ENCODE results near the gene RNF141. TPM values are rescaled to one million over a fixed set of nuclear protein-coding genes. Genes with fewer than 3 reads are reported as not detected.

RNF141 gene
- total RNA-seq, 1 donor from 2014 or later, result 50.0 TPM

DNA sequence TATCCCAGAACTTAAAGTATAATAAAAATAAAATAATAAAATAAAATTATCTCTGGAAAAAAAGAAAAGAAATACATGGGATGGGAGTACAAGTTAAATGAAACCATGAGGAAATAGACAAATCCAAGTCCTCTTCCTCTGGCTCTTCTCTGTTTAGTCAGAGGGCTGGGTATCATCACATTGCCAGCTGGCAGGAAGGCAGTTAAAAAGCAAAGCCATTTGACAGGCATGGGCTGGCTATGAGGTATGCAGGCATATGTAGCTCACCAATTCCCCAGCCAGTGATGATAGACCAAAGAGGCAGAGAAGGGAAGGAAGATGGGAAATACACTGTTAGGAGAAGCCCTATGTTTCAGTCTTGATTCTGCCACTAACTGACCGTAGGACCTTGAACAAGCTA is 21.0 kb upstream of the RNF141 start:
- Histone ChIP-seq H3K9me3 (no peaks in the 10 kb centered on the region), H3K4me1 (peaks cover 6% of the 10 kb centered on the region), H3K27me3 (no peaks in the 10 kb centered on the region), H3K4me3 (no peak overlapping the region), H3K27ac (no peak overlapping the region), H3K36me3 (no peaks in the 10 kb centered on the region)
- intact Hi-C loops (cut with DNase I), result no loop called here
- TF ChIP-seq, protein P1, sequence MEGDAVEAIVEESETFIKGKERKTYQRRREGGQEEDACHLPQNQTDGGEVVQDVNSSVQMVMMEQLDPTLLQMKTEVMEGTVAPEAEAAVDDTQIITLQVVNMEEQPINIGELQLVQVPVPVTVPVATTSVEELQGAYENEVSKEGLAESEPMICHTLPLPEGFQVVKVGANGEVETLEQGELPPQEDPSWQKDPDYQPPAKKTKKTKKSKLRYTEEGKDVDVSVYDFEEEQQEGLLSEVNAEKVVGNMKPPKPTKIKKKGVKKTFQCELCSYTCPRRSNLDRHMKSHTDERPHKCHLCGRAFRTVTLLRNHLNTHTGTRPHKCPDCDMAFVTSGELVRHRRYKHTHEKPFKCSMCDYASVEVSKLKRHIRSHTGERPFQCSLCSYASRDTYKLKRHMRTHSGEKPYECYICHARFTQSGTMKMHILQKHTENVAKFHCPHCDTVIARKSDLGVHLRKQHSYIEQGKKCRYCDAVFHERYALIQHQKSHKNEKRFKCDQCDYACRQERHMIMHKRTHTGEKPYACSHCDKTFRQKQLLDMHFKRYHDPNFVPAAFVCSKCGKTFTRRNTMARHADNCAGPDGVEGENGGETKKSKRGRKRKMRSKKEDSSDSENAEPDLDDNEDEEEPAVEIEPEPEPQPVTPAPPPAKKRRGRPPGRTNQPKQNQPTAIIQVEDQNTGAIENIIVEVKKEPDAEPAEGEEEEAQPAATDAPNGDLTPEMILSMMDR (IDR thresholded peaks at IDR 0.05), result no peak
- DNase-seq (no peak), ATAC-seq (no peak)

DNA sequence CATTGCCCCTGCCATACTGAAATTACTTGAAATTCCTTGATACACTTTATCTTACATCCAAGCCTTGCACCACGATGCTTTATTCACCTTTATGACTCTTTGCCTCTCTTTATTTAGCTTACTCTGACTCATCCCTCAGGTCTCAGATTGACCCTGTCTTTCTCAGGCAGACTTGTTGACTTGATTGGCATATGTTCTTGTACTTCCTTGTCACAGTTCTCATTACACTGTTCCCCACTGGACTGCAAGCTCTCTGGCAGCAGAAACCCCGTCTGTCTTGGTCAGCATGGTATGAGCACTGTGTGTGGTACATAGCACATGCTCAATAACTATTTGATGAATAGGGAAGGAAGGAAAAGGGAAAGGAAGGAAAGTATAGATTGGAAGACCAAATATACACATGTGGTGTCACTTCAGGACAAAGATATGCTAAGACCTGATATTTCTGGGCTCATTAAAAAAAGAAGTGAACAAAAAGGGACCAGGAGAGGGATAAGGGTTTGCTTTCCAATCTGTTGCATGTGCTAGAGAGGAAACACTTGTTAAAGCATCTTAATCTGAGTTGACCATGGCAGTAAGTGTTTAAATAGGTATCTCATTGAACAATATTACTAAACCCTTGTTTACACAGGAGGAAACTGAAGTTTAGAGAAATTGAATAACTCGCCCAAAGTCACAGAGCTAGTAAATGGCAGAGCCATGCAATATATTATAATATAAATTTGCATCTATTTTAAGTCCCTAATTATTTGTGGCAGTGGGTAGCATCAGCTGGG is 20.2 kb upstream of the RNF141 start:
- Histone ChIP-seq H3K4me3 (no peak overlapping the region), H3K9me3 (no peaks in the 10 kb centered on the region), H3K36me3 (no peaks in the 10 kb centered on the region), H3K27ac (no peak overlapping the region), H3K27me3 (no peaks in the 10 kb centered on the region), H3K4me1 (peaks cover 6% of the 10 kb centered on the region)
- ATAC-seq (peak; percentile 44), DNase-seq (no peak)
- intact Hi-C loops (cut with DNase I), result no loop called here
- TF ChIP-seq, protein P1 (IDR thresholded peaks at IDR 0.05), result no peak

DNA sequence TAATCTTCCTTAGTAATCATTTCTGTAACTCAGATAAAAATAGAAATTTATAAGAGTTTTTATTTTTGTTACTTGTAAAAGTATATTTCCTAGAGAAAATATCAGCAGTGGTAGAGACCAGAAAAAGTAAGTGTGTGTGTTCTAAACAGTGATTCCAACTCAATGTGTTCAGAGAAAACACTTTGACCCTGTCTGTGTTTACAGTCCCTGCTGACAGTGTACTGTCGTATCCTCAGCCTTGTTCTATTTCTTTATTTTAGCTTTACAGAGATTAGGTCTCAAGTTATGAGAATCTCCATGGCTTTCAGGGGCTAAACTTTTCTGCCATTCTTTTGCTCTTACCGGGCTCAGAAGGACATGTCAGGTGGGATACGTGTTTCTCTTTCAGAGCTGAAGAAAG is 17.3 kb upstream of the RNF141 start:
- TF ChIP-seq, protein P1 (IDR thresholded peaks at IDR 0.05), result no peak
- H3K4me3 ChIP-seq, result no peak overlapping the region
- no peak for ATAC-seq
- no peak overlapping the region for H3K27ac ChIP-seq
- H3K4me1 ChIP-seq, result peaks cover 6% of the 10 kb centered on the region
- H3K36me3 ChIP-seq, result no peaks in the 10 kb centered on the region
- no peaks in the 10 kb centered on the region for H3K9me3 ChIP-seq
- no peaks in the 10 kb centered on the region for H3K27me3 ChIP-seq
- intact Hi-C loops (cut with DNase I), result no loop called here
- DNase-seq, result no peak

DNA sequence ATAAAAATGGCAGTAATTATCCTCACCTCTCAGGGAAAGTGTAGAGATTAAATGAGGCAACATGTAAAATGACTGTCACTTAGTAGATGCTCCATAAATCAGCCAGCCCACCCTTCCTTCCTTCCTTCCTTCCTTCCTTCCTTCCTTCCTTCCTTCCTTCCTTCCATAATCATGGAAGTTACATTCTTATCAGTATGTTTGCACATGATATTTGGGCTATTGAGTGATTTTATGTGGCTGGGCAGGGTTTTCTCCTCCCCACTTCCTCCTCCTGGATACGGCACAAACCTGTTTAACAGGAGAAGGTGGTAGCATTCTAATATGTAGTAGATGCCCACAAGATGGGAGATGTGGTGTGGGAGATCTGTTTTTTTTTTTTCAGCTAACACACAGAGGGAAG is 15.6 kb upstream of the RNF141 start:
- Histone ChIP-seq H3K9me3 (no peaks in the 10 kb centered on the region), H3K4me1 (peaks cover 6% of the 10 kb centered on the region), H3K27ac (no peak overlapping the region), H3K4me3 (no peak overlapping the region), H3K27me3 (no peaks in the 10 kb centered on the region), H3K36me3 (no peaks in the 10 kb centered on the region)
- ATAC-seq (no peak), DNase-seq (no peak)
- TF ChIP-seq, protein P1 (IDR thresholded peaks at IDR 0.05), result no peak
- intact Hi-C loops (cut with DNase I), result no loop called here

DNA sequence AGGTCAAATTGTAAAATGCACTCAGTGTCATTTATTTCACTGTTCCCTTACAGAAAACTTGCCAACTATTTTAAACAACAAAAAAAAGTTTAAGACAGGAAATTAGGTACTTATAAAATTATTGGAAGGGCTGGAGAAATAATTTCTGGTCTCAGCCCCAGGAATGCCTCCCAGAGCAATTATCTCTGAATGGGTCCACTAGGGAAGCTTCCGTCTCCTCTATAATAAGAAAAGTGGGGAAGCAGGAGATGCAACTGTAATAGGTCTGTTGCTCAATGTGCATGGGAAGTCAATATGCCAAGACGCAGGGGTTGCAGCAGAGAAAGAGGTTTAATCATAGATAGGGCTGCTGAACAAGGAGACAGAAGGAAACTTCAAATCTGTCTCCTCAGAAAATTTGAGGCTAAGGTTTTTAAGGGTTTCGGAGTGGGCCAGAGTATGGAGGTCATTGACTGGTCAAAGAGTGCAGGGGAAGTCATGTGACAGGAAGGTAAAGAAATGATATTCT is 10.9 kb upstream of the RNF141 start:
- H3K4me1 ChIP-seq, result no peaks in the 10 kb centered on the region

More for the DNA sequence above, 10.9 kb upstream of the RNF141 start:
- TF ChIP-seq, protein P1 (IDR thresholded peaks at IDR 0.05), result no peak
- Histone ChIP-seq H3K27me3 (no peaks in the 10 kb centered on the region), H3K36me3 (no peaks in the 10 kb centered on the region), H3K4me3 (no peak overlapping the region), H3K9me3 (no peaks in the 10 kb centered on the region), H3K27ac (no peak overlapping the region)
- ATAC-seq (no peak), DNase-seq (no peak)
- intact Hi-C loops (cut with DNase I), result no loop called here

Measured in upper lobe of right lung (tissue), 1 donor.